HG03045 (cell line): ENCODE data around the gene TMCO5A.
"Not testable (repeated sequence)": the region's sequence is repeated elsewhere in the genome, so short reads cannot be mapped to it uniquely, and the experiment has no call there.

Experiments
- ATAC-seq: cut with Tn5 transposase; IDR thresholded peaks from one replicate; pipeline ENCODE4 v1.9.1; 2021; ENCODE audit warnings: mild to moderate bottlenecking, moderate library complexity; ENCODE audit not compliant: unreplicated experiment

The TMCO5A gene

DNA sequence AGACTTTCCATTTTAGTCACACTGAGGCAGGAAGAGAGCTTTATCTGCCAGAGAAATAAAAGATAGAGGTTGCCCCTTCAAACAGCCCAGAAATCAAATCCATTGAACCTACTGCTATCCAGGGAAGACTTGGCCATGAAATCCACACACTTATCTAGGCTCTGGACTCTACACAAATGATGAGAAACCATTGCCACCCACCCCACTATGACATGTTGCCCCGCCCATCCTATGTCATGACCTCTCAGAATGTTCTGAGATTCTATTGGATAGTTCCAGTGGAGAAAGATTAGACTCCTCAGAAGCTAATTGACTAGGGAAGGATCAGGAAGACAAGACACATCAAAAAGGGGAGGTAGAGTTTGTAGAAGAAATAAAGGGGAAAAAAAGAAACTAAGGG is at the start of gene TMCO5A:
Gene TMCO5A, plus strand, starts transcription at position 301 of the 400 bp plus-strand sequence. CDS start 1,684 bp downstream, outside the sequence.
- ATAC-seq: no peak

DNA sequence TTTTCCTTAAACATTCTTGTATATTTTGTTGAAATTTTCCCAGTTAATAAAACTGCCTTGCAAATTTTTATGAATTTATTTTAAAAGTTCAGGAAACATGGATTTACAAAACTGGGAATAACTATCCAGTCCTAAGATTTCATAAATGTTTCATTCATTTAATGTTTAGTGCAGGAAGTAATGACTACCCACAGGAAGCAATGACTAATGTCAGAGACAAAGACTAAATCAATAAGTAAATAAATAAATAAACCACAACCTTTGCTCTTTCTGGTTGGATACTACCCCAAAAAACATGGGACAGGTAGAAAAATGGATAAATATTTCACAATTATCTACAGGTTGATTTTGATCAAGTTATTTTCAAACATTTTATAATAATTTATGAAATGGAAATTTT is 48.8 kb upstream of the TMCO5A start:
- ATAC-seq: no peak

DNA sequence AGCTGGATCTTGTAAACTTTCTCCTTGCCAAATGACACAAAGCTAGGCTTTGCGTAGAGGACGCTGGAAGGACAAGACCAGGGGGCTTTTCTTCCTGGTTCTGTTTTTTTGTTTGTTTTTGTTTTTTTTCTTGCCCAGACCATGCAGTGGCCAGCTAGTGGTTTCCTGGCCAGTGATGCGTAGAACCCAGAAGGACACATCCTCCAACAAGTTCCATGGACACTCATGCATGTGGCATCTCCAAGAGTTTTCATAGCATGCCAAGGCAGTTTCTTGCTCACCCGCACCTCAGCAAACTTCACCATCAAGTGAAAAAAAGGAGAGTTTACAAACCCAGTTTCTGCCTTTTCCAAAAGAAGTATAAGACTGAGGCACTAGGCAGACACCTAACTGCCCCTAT is 46.1 kb upstream of the TMCO5A start:
- ATAC-seq: no peak

DNA sequence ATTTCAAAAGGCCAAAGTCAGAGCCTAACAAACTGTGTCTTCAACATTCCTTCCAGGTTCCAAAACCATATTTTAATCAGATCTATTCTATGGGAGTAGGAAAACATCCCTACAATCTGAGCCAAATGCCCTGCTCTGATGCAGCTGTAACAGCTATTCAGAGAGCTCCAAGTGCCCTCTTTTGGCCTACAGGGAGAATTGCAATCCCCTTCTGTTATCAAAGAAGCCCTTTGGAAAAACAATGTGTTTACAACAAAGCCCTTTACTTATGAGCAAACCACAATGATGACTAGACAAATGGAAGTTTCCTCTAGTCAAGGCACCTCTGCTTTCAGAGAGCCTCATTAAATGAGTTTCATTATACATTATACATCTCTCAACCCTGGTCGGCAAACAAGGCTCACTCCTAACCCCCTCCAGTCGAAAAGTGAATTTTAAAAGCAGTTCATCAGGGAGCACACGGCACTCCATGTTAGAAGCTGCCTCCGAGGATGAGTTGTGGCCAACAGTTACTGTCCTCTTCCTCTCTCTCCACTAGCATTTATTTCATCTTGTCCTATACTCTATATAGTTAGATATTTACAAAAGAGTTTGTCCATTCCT is 42.6 kb upstream of the TMCO5A start:
- no peak for ATAC-seq

DNA sequence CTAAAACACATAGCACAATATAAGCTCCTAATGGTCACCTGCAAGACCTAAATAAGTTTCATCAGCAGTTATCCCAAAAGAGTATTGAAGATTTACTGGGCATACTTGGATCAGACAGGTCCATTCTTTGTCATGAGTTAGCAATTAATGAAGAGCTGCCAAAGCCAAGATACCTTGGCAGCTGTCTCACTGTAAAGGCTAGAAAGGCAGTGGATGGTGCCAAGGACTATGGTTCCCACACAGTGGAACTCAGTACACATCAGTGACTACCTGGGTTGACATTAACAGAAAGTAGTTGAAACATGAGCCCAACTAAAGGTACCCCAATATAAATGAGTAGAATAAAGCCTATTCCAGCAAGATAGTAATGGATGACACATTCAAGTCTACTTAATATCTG is 41.1 kb upstream of the TMCO5A start:
- ATAC-seq: no peak

DNA sequence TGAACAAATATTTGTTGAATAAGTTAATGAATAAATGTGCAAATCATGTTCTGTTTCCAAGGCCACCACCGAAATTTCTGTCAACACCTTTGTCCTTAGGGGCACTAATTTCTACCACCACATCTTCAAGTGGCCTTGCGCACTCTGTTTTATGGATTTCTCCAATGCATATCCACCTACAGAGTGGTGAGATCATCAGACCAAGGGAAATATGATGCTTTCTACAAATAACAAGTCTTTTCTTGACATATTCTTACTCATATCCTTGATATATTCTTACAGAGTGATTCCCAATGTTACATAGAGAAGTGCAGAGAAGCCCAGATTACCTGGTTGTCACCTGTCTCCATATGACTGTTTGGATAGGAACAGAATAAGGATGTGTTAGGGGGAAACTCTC is 36.1 kb upstream of the TMCO5A start:
- ATAC-seq: no peak

DNA sequence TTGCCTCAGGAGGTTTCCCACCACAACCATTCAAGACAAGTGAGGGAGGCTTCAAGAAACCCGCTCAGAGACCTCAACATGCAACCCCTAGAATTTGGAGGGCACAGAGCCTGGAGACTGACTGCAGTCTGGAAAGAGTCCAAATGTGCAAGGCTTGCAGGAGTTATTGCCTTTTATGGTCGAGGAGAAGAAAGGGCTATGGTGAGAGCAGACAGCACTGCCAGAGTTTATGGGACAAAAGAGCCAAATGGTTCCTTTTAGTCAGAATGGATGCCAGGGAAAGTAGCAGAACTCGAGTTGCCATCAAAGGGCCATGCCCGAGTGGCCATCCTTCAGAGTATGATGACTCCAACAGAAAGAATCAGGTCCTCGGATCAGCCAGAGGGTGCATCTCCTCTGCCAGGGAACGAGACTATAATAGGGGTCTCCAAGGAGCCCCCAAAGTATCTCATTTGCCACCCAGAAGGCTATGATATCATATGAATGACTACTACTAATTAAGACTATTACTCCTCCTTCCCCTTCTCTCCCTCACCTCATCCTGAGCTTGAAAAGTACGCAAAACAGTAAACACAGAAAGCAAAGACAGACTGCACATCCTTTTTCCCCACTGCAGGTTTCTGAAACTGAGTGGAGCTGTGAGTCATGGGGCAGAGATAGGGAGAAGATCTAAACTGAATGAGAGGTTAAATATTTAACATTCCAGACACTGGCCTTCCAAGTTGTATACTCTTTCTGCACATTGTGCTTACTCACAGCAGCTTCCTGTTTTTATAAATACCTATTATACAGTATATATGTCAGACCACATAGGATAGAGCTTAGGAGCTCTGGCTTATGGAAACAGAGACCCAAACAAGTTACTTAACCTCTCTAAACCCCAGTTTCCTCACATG is 33.9 kb upstream of the TMCO5A start:
- ATAC-seq: no peak

DNA sequence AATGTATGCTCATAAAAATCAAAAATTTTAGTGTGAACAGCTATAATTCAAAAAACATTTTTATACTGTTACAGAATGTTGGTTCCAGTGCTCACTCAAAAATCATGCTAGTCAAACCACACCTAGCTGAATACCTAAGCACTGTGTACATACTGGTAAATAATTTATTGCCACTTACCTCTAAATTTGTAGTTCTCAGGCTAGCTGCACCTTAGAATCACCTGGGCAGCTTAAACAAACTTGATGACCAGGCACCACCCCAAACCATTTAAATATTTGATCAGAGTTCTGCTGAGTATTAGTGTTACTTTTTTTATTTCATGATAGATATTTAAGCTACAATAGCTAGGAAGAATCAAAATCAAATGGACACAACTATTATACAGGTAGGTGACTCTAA is 32.3 kb upstream of the TMCO5A start:
- no peak for ATAC-seq

DNA sequence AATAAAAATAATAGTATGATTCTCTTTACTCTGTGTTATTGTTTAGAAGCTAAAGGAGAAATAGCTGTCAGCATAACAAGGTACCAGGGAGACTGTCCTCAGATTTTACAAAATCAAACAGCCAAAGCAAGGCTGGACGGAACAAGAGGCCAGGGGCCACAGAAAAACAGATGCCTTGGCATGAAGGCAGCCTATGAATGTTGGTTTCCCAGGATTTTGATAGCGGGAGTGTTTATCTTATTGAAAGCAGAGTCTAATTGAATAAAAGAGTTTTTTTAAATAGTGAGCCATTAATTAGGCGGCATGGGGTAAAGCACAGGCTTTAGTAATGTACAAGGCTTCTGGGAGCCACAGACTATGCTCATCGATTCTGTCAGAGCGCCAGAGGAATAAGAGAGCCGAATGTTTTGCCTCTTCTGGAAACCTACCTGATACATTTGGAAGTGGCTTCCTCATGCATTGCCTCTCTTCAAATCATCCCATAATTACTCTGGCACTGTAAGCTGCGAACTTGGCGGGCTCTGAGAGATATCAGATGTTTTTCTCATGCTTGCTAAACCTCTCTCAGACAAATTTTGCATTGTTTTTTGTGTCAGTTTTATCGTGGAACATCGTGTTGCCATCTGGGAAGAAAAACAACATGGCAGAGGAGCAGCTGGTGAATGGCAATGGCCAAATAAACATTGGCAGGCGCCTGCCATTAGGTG is 30.4 kb upstream of the TMCO5A start:
- ATAC-seq: no peak

DNA sequence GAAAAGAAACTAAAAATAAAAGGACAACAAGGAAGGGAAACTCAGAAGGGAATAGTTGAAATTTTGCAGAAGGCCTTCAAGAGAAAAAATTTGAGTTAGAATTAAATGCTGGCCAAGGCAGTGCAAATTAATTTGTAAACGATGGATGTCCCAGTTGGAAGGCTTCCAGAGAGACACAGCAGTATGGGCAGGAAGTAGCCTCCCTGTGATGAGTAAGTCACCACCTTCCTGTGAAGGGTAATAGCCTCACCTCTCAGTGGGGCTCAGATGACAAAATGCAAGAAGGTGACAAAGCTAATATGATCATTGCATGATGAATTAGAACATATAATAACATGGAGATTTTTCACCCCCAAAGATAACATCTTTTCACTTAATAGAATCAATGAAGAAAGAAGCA is 27.3 kb upstream of the TMCO5A start:
- ATAC-seq: no peak

DNA sequence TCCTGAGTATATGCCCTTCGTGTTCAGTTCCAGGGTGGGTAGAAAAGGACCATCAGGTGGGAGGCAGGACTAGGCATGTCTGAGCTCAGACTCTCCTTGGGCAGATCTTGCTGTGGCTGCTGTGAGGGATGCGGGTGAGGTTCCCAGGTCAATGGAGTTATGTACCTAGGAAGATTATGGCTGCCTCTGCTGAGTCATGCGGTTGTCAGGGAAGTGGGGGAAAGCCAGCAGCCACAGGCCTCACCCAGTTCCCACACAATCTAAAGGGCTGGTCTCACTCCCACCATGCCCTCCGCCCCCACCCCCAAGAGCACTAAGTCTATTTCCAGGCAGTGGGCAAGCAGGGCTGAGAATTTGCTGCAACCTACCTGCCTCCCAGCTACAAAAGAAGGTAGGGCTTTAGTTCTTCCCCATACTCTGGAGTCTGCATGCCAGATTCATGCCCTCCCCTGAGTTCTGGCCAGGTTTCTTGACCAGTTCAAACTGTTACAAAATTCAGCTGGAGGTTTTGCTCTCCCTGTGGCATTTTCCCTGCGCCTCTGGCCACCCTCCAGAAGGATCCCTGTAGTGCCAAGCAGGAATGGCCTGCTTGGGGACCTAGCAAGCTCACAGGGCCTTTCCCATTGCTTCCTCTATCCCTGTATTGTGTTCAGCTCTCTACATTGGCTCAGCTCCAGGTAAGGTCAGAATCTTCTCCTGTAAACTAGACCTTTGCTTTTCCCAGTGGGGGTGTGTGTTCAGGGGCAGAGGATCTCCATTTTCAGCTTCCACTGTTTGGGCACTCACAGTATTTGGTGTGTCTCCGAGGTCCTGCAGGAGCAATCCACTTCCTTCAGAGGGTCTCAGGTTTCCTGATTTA is 12.7 kb upstream of the TMCO5A start:
- no peak for ATAC-seq

DNA sequence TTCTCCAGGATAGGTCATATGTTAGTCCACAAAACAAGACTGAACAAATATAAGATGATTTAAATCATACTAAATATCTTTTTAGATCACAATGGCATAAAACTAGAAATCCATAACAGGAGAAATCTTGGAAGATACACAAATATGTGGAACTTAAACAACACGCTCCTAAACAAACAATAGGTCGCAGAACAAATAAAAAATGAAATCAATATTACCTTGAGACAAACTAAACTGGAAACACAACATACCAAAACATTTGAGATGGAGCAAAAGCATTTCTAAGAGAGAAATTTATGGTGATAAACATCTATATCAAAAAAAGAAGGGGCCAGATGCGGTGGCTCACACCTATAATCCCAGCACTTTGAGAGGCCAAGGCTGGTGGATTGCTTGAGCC is 8.3 kb upstream of the TMCO5A start:
- ATAC-seq: no peak

DNA sequence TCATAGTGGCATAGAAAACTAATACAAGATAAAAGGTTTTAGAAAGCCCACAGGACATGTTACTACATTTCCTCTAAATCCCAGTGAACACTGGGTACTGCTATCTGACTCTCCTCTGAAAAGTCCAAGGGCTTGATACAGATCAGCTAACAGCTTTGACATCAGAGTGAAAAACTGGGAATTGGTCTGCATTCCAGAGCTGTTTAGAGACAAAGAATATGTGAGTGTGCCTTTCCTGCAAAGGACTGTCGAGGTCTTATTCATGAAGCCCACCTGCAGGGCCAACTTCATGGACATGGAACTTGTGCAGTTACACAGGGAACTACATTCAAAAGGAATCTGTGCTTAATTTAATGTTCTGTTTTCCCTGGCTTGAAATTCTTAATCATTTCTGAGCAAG is 5.2 kb upstream of the TMCO5A start:
- ATAC-seq: no peak

DNA sequence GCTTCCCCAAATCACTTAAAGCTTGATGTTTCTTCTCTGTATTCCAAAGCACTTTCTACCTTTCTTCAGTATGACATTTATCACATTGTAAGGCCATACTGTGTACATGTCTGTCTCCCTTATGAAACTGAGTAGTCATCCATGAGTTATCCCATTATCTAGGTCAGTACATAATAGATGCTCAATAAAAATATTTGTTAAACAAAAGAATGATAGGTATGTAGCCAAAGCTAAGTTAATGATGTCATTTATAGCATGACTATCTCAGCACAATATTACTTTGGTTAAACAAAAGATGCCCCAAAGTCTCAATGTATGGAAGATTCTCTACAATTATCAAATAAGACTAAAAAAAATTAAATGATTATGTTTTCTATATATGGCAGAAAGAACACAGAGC is 3.1 kb upstream of the TMCO5A start:
- no peak for ATAC-seq

DNA sequence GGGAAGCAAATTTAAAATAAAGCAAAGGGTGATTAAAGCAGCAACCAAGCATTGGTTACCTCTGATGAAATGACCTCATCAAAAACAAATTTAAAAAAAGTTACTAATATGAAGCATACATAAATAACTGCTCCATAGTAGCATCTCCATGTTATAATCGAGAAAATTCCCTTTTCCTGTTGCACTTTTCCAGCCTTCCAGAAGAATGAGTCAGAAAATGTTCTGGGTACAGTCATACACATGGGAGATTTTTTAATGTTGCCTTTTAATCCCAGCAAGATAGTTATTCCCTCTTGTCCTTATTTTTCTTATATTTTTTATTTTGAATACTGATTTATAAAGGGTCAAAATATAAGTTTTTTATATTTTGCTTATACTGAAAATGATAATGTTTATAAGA is 2.6 kb upstream of the TMCO5A start:
- ATAC-seq: no peak

DNA sequence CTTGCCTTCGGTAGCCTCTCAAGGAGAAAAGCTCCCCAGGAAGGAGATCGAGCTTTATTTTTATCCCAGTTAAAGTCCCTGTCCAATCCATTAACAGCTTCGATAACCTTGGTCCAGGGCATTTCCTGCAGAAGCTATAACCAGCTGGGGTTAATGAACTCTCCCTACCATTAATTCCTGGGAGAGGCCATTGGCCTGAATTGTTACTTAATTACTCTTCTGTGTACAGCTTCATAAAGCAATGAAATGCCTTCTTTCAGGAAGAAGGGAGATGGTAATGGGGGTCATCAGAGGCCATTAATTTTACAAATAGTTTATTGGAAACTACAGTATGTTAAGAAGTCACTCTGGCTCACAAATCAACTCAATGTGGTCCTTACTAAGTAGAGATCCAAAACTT is 1.9 kb upstream of the TMCO5A start:
- ATAC-seq: no peak

DNA sequence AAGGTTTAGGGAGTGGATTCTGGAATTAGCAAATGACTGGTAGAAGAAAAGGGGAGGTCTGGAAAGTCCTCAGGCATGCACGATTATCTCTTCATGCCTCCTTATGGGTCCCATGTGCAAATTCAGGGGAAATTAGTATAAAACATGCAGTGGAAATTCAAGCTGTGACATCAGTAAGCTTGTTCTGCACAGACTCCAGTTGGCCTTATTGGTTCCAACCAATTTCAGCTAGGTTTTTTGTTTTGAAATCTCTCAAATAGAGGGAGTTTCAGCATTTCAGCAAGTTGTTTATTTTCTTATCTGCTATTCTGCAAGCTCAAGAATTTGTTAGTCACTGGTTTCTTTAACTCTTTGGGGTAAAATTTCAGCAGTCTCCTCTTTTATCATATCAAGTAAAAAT is 774 bp upstream of the TMCO5A start:
- no peak for ATAC-seq

DNA sequence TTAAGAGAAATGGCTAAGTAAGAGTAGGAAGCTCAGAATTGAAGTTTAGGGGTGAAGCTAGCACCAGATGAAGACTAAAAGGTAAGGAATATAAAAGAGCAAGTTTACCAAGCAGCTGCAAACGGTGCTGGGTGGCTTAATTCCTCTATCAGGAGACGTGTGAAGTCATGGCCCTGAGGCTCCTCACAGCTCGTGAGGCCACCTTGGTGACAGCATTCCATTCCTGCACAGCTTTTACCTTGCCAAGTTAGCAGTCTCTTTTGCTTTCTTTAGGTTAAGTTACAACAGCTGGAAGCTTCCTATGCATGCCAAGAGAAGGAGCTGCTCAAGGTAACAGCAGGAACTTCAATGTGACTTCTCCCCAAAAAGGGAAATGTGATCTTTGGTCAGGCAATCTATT is 6.4 kb downstream of the TMCO5A start:
- ATAC-seq: no peak

DNA sequence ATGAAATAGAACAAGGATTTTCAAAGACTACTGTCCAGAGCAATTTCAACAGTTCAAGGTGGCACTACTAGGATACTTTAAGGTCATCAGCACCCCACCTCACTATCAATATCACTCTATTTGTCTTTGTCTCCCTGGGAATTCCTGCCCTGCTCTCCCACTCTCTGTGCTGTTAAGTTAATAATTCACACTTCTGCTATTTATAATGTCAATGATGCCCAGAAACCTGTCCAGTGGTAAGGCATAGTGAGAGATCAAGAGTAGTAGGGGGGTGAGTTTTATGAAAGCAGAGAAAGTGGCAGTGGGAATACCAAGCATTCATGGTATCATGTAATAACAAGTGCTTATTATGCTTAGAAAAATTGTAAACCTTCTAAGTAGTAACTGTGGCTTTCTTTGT is 7.3 kb downstream of the TMCO5A start:
- ATAC-seq: no peak

DNA sequence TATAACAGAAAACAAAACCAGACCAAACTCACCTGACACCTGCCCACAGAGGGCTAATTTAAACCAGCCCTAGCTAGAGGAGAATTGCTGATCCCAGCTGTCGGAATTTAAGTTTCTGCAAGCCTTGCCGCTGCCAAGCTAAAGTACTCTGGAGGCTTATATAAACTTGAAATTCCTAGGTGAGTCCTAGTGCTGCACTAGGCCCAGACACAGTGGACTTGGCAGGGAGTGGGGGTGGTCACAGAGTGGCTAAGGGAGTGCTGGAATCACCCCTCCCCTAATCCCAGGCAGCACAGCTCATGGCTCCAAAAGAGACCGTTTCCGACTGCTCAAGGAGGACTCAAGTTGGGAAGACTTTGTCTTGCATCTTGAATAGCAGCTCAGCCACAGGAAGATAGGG is 17.6 kb downstream of the TMCO5A start:
- no peak for ATAC-seq

DNA sequence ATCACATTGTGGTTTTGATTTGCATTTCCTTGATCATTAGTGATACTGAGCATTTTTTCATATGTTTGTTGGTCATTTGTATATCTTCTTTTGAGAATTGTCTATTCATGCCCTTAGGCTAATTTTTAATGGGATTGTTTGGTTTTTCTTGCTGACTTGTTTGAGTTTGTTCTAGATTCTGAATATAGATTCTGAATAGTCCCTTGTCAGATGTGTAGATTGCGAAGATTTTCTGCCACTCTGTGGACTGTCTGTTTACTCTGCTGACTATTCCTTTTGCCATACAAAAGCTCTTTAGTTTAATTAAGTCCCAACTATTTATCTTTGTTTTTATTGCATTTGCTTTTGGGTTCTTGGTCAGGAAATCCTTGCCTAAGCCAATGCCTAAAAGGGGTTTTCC is 26.3 kb downstream of the TMCO5A start:
- ATAC-seq: not testable (repeated sequence)
